ENCODE measurements around the gene EMC6. TPM values are rescaled to one million over a fixed set of nuclear protein-coding genes. Genes with fewer than 3 reads are reported as not detected.

The EMC6 gene
- total RNA-seq, 4 donors from 2014 or later = 15.8 to 38.2 (median 23.6) TPM

DNA sequence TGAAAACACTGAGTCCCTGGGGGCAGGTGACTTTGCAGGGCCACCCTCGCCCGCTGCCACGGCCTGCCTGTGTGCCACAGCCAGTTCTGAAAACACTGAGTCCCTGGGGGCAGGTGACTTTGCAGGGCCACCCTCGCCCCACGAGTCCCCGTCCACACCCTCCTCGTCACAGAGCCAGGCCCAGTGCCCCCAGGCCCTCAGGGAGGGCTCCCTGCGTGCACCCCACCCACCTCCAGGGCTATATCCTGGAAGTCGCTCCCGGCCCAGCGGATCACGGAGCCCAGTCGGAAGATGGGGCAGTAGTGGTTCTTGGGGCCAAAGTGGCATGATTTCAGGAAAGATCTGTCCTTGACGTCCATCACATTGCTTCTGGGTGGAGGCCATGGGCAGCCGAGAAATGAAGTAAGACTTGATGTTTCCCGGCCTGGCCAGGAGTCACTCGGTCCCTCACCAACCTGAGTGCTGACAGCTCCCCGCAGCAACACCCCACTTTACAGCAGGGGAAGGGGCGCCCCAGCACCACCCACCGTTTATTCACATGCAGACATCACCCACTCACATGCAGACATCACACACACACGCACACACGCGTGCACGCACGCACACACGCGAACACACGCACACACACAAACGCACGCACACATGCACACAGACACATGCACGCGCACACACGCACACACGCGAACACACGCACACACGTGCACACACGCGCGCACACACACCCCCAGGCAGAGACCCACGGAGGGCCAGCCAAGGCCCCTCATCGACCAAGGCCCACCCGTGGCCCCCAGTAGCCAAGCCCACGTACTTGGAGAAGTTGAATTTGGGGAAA, 20.9 kb downstream of the EMC6 start:
- intact Hi-C loops (cut with DNase I) = no loop called here
- peaks cover 0 to 9% (median 3%) of the 10 kb centered on the region in 4 donors for H3K4me1 ChIP-seq
- H3K4me3 ChIP-seq = no peak overlapping the region
- no peak for TF ChIP-seq EP300 (IDR thresholded peaks at IDR 0.05)
- TF ChIP-seq CTCF (IDR thresholded peaks at IDR 0.05) = no peak
- no peak for TF ChIP-seq POLR2A (IDR thresholded peaks at IDR 0.05; ENCODE audit: low read depth)
- TF ChIP-seq POLR2AphosphoS5 (IDR thresholded peaks at IDR 0.05) = no peak
- DNase-seq (ENCODE audit: extremely low spot score) = no peak
- 93% methylated on average over 31 of the region's 44 CpGs for WGBS
- no peak overlapping the region for H3K27ac ChIP-seq (replicated peaks in 1 of 4)
- no peaks in the 10 kb centered on the region for H3K9me3 ChIP-seq
- H3K36me3 ChIP-seq = no peaks in the 10 kb centered on the region
- peaks cover 0 to 70% (median 13%) of the 10 kb centered on the region in 4 donors for H3K27me3 ChIP-seq

DNA sequence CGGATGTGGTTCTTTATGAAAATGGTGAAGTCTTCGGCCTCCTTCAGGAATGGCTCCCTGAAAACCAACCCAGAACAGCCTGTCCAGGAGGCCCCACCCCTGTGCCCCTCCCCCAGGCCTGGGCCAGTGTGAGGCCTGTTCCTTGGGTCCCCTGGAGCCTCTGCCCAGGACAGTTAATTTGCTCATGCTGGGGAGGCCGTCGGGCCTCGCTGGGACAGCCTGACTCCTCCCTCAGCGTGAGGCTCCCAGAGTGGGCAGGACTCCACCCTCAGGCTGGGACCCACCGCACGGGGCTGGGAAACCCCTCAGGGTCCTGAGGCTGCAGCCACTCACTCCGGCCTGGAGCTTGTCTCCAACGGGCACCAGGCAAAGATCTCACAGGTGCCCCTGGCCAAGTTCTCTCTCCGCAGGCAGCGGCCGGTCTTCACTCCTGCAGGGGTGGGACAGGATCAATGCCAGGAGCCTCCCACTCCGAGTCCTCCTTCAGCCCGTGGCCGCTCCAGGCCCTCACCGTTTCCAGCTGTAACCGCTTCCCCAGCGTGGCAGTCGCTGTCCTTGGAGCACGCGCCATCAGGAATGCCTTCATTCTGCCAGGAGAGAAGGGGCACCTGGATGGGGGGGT, 21.6 kb downstream of the EMC6 start:
- H3K27me3 ChIP-seq = peaks cover 0 to 70% (median 20%) of the 10 kb centered on the region in 4 donors
- WGBS = 82% methylated on average over 10 of the region's 22 CpGs
- intact Hi-C loops (cut with DNase I) = no loop called here

GRCh38 chr17:3691617-3692067, 23.0 kb downstream of the EMC6 start:
- Histone ChIP-seq H3K27ac (replicated peaks in 1 of 4) (no peak overlapping the region), H3K9me3 (no peaks in the 10 kb centered on the region), H3K4me3 (no peak overlapping the region), H3K27me3 (peaks cover 0 to 81% (median 34%) of the 10 kb centered on the region in 4 donors), H3K36me3 (no peaks in the 10 kb centered on the region), H3K4me1 (peaks cover 18 to 29% (median 23%) of the 10 kb centered on the region in 4 donors)
- no peak for DNase-seq (ENCODE audit: extremely low spot score)
- 79% methylated on average over 10 of the region's 16 CpGs for WGBS
- intact Hi-C loops (cut with DNase I) = no loop called here
- TF ChIP-seq CTCF (IDR thresholded peaks at IDR 0.05) (no peak), POLR2A (IDR thresholded peaks at IDR 0.05; ENCODE audit: low read depth) (no peak), EP300 (IDR thresholded peaks at IDR 0.05) (no peak), POLR2AphosphoS5 (IDR thresholded peaks at IDR 0.05) (no peak)

More for the DNA sequence above, 21.6 kb downstream of the EMC6 start:
- no peaks in the 10 kb centered on the region for H3K36me3 ChIP-seq
- H3K4me3 ChIP-seq = no peak overlapping the region
- H3K4me1 ChIP-seq = peaks cover 5 to 16% (median 9%) of the 10 kb centered on the region in 4 donors
- DNase-seq (ENCODE audit: extremely low spot score) = no peak
- TF ChIP-seq EP300 (IDR thresholded peaks at IDR 0.05) = no peak
- TF ChIP-seq CTCF (IDR thresholded peaks at IDR 0.05) = no peak
- no peak for TF ChIP-seq POLR2AphosphoS5 (IDR thresholded peaks at IDR 0.05)
- no peak for TF ChIP-seq POLR2A (IDR thresholded peaks at IDR 0.05; ENCODE audit: low read depth)
- H3K27ac ChIP-seq (replicated peaks in 1 of 4) = no peak overlapping the region
- H3K9me3 ChIP-seq = no peaks in the 10 kb centered on the region

DNA sequence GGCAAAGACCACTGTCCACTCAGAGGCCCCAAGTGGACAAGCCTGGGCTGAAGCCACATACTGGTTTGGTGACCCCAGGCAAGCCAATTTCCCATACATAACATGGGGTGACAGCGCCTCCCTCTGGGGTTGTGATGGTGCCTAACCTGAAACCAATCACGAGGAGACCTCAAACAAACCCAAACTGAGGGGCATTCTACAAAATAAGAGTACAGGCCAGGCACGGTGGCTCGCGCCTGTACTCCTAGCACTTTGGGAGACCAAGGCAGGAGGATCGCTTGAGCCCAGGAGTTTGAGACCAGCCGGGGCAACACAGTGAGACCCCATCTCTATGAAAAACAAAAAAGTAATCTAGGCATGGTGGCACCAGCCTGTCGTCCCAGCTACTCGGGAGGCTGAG, 23.7 kb downstream of the EMC6 start:
- no peaks in the 10 kb centered on the region for H3K9me3 ChIP-seq
- TF ChIP-seq POLR2AphosphoS5 (IDR thresholded peaks at IDR 0.05) (no peak), EP300 (IDR thresholded peaks at IDR 0.05) (no peak), CTCF (IDR thresholded peaks at IDR 0.05) (no peak), POLR2A (IDR thresholded peaks at IDR 0.05; ENCODE audit: low read depth) (no peak)
- no peak for DNase-seq (ENCODE audit: extremely low spot score)
- no peak overlapping the region for H3K4me3 ChIP-seq
- no peaks in the 10 kb centered on the region for H3K36me3 ChIP-seq
- intact Hi-C loops (cut with DNase I) = no loop called here
- peaks cover 0 to 88% (median 35%) of the 10 kb centered on the region in 4 donors for H3K27me3 ChIP-seq
- 81% methylated on average over 9 of the region's 9 CpGs for WGBS
- H3K27ac ChIP-seq (replicated peaks in 1 of 4) = no peak overlapping the region
- peaks cover 18 to 29% (median 25%) of the 10 kb centered on the region in 4 donors for H3K4me1 ChIP-seq

Data from esophagus muscularis mucosa (tissue), 4 donors.